Measurements from ENCODE around the gene RNF112.

- TF ChIP-seq, protein P1, sequence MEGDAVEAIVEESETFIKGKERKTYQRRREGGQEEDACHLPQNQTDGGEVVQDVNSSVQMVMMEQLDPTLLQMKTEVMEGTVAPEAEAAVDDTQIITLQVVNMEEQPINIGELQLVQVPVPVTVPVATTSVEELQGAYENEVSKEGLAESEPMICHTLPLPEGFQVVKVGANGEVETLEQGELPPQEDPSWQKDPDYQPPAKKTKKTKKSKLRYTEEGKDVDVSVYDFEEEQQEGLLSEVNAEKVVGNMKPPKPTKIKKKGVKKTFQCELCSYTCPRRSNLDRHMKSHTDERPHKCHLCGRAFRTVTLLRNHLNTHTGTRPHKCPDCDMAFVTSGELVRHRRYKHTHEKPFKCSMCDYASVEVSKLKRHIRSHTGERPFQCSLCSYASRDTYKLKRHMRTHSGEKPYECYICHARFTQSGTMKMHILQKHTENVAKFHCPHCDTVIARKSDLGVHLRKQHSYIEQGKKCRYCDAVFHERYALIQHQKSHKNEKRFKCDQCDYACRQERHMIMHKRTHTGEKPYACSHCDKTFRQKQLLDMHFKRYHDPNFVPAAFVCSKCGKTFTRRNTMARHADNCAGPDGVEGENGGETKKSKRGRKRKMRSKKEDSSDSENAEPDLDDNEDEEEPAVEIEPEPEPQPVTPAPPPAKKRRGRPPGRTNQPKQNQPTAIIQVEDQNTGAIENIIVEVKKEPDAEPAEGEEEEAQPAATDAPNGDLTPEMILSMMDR (IDR thresholded peaks at IDR 0.05), result no peak
- TF ChIP-seq POLR2A (IDR thresholded peaks at IDR 0.05), result no peak
Measured at GRCh38 chr17:19386974-19387920, 23.8 kb upstream of the RNF112 start, which contains the start of gene MFAP4.
